Heart left ventricle (tissue), 13 donors: ENCODE results near the gene DAZAP1.

Experiments
- POLR2A ChIP-seq, 2 donors: fragments of 450-650 bp; IDR thresholded peaks; one replicate each; pipeline ENCODE4 v1.6.1; 2017; ENCODE audit warnings: antibody characterized with exemption in 2 of 2, mild to moderate bottlenecking in 2 of 2, moderate library complexity in 2 of 2
- TF ChIP-seq, protein P1 (sequence below), 12 donors: fragments of 200-600 bp; sonication (generic) in 4 of 12; IDR thresholded peaks; one replicate each; pipeline versions ENCODE4 v1.5.0 to v1.8.0; 2018 to 2022; ENCODE audit warnings: antibody characterized with exemption in 12 of 12, mild to moderate bottlenecking in 5 of 12
- donor health status: ischemic (EF 13 %, LVEDD 7.1; RV severe dilation, severe dysfunction).
- donor health status: DM: no; HTN: yes; CAD: no.
- donor health status: DM: no; HTN: no; CAD: no.
- donor health status: ischemic (EF 25% LVEDD 6.9; RV normal size, moderate dysfunction).
- donor health status: ischemic (EF 25% LVEDD 5.7; RV mildly dilated, moderate dysfunction).
- donor health status: ischemic (EF 35%, LVEDD 5.7; RV mildly dilated, moderate dysfunction).
- donor health status: nonischemic (EF 11% LVEDD 7.7; RV severe dilation, severe dysfunction).
- donor health status: DM: yes; HTN: yes; CAD: no.
- donor health status: PGD.
- donor health status: ischemic (EF 29% LVEDD 5.4; RV normal size, mild dysfunction).
- donor health status: nonischemic (EF 23%, LVEDD 6.1; RV moderate dilation, normal function).

GRCh38 chr19:1441677-1442438 is 34.5 kb downstream of the DAZAP1 start:
- TF ChIP-seq POLR2A (IDR thresholded peaks at IDR 0.05): no peak
- TF ChIP-seq, protein P1, sequence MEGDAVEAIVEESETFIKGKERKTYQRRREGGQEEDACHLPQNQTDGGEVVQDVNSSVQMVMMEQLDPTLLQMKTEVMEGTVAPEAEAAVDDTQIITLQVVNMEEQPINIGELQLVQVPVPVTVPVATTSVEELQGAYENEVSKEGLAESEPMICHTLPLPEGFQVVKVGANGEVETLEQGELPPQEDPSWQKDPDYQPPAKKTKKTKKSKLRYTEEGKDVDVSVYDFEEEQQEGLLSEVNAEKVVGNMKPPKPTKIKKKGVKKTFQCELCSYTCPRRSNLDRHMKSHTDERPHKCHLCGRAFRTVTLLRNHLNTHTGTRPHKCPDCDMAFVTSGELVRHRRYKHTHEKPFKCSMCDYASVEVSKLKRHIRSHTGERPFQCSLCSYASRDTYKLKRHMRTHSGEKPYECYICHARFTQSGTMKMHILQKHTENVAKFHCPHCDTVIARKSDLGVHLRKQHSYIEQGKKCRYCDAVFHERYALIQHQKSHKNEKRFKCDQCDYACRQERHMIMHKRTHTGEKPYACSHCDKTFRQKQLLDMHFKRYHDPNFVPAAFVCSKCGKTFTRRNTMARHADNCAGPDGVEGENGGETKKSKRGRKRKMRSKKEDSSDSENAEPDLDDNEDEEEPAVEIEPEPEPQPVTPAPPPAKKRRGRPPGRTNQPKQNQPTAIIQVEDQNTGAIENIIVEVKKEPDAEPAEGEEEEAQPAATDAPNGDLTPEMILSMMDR (IDR thresholded peaks at IDR 0.05): no peak
